ENCODE data around the gene WDR27. TPM values are rescaled to one million over a fixed set of nuclear protein-coding genes. Genes with fewer than 3 reads are reported as not detected.

Gene WDR27
- total RNA-seq, 4 donors from 2014 or later, result 12.4 to 38.7 (median 27.6) TPM

DNA sequence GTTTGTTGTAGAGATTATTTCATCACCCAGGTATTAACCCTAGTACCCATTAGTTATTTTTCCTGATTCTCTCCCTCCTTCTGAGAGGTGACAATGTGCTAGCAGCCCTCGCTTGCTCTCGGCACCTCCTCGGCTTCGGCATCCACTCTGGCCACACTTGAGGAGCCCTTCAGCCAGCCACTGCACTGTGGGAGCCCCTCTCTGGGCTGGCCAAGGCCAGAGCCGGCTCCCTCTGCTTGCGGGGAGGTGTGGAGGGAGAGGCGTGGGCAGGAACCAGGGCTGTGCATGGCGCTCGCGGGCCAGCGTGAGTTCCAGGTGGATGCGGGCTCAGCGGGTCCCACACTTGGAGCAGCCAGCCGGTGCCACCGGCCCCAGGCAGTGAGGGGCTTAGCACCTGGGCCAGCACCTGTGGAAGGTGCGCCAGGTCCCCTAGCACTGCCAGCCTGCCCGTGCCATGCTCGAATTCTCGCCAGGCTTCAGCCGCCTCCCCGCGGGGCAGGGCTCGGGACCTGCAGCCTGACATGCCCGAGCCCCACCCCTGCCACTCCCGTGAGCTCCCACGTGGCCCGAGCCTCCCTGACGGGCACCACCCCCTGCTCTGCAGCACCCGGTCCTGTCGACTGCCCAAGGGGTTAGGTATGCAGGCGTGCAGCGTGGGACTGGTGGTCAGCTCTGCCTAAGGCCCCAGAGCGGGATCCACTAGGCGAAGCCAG, 221.9 kb downstream of the WDR27 start:
- Histone ChIP-seq H3K9me3 (peaks cover 0 to 24% (median 0%) of the 10 kb centered on the region in 3 donors), H3K4me1 (no peaks in the 10 kb centered on the region), H3K4me3 (no peak overlapping the region), H3K27me3 (no peaks in the 10 kb centered on the region), H3K36me3 (peaks cover 0 to 9% (median 0%) of the 10 kb centered on the region in 3 donors), H3K27ac (no peak overlapping the region)
- TF ChIP-seq, protein P1, sequence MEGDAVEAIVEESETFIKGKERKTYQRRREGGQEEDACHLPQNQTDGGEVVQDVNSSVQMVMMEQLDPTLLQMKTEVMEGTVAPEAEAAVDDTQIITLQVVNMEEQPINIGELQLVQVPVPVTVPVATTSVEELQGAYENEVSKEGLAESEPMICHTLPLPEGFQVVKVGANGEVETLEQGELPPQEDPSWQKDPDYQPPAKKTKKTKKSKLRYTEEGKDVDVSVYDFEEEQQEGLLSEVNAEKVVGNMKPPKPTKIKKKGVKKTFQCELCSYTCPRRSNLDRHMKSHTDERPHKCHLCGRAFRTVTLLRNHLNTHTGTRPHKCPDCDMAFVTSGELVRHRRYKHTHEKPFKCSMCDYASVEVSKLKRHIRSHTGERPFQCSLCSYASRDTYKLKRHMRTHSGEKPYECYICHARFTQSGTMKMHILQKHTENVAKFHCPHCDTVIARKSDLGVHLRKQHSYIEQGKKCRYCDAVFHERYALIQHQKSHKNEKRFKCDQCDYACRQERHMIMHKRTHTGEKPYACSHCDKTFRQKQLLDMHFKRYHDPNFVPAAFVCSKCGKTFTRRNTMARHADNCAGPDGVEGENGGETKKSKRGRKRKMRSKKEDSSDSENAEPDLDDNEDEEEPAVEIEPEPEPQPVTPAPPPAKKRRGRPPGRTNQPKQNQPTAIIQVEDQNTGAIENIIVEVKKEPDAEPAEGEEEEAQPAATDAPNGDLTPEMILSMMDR (IDR thresholded peaks at IDR 0.05), result no peak
- DNase-seq, result no peak
- intact Hi-C loops (cut with DNase I), result no loop called here
- 94 to 98% methylated on average over 3 to 6 of the region's 34 CpGs for WGBS, 2 donors

DNA sequence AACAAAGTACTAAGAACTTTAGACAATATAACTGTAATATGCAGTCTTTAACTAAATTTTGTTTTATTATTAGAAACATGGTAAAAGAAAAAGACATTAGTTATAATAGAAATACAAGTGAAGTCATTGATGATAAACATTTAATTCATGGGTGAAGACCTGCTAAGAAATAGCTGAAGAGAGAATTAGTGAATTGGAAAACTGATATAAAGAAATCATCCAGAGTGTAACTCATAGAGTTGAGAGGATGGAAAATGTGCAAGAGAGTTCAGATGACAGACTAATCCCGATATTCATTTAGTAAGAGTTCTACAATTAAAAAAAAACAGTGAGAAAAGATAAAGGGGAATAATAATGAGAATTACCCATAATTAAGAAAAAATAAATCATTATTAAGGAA, 227.5 kb downstream of the WDR27 start:
- intact Hi-C loops (cut with DNase I), result no loop called here
- no peak for DNase-seq
- WGBS, 2 donors, result 85 to 88% methylated on average over 1 of the region's 1 CpG

GRCh38 chr6:169473663-169474062, 228.2 kb downstream of the WDR27 start:
- no peak for TF ChIP-seq POLR2A (IDR thresholded peaks at IDR 0.05)
- TF ChIP-seq, protein P1 (IDR thresholded peaks at IDR 0.05), result no peak
- Histone ChIP-seq H3K4me1 (no peaks in the 10 kb centered on the region), H3K36me3 (no peaks in the 10 kb centered on the region), H3K27me3 (no peaks in the 10 kb centered on the region), H3K9me3 (peaks cover 0 to 15% (median 0%) of the 10 kb centered on the region in 3 donors), H3K27ac (no peak overlapping the region), H3K4me3 (no peak overlapping the region)
- DNase-seq, result no peak
- intact Hi-C loops (cut with DNase I), result no loop called here
- 83 to 85% methylated on average over 1 of the region's 1 CpG for WGBS, 2 donors

More for the DNA sequence above, 227.5 kb downstream of the WDR27 start:
- H3K36me3 ChIP-seq, result no peaks in the 10 kb centered on the region
- H3K27me3 ChIP-seq, result no peaks in the 10 kb centered on the region
- H3K4me1 ChIP-seq, result no peaks in the 10 kb centered on the region
- TF ChIP-seq, protein P1 (IDR thresholded peaks at IDR 0.05), result no peak
- TF ChIP-seq POLR2A (IDR thresholded peaks at IDR 0.05), result no peak
- peaks cover 0 to 15% (median 0%) of the 10 kb centered on the region in 3 donors for H3K9me3 ChIP-seq
- H3K4me3 ChIP-seq, result no peak overlapping the region
- no peak overlapping the region for H3K27ac ChIP-seq

- no peak overlapping the region for H3K4me3 ChIP-seq
- intact Hi-C loops (cut with DNase I), result no loop called here
- no peaks in the 10 kb centered on the region for H3K4me1 ChIP-seq
- no peak overlapping the region for H3K27ac ChIP-seq
- 77 to 84% methylated on average over 3 of the region's 3 CpGs for WGBS, 2 donors
- H3K9me3 ChIP-seq, result peaks cover 0 to 17% (median 0%) of the 10 kb centered on the region in 3 donors
- no peaks in the 10 kb centered on the region for H3K36me3 ChIP-seq
- no peak for DNase-seq
- TF ChIP-seq, protein P1 (IDR thresholded peaks at IDR 0.05), result no peak
- no peak for TF ChIP-seq POLR2A (IDR thresholded peaks at IDR 0.05)
- no peaks in the 10 kb centered on the region for H3K27me3 ChIP-seq
These were observed 228.9 kb downstream of the WDR27 start for GRCh38 chr6:169472786-169473416.

GRCh38 chr6:169470790-169471189, 231.0 kb downstream of the WDR27 start:
- DNase-seq, result no peak
- intact Hi-C loops (cut with DNase I), result no loop called here
- Histone ChIP-seq H3K27me3 (no peaks in the 10 kb centered on the region), H3K9me3 (peaks cover 0 to 25% (median 0%) of the 10 kb centered on the region in 3 donors), H3K4me1 (no peaks in the 10 kb centered on the region), H3K27ac (no peak overlapping the region), H3K4me3 (no peak overlapping the region), H3K36me3 (no peaks in the 10 kb centered on the region)
- WGBS, 2 donors, result 86 to 97% methylated on average over 2 of the region's 2 CpGs
- TF ChIP-seq, protein P1 (IDR thresholded peaks at IDR 0.05), result no peak
- no peak for TF ChIP-seq POLR2A (IDR thresholded peaks at IDR 0.05)

All from esophagus squamous epithelium (tissue), 5 donors.